A673 (cell line): ENCODE results near the gene TMEM106C. TPM values are rescaled to one million over a fixed set of nuclear protein-coding genes. Genes with fewer than 3 reads are reported as not detected.

Experiments
- BruUV-seq: library from RNA; stranded (reverse); fragments of 400-500 nt; replicated peaks from 2 replicates; lab custom pipeline; 2021; lab: Mats Ljungman, UMichigan
- CTCF ChIA-PET: fragments of 300-600 bp; sonication (Branson Sonifier 250); formaldehyde crosslinking; loops from one replicate; lab custom pipeline; 2022; ENCODE audit warnings: antibody characterized with exemption; lab: Charles Lee
- POLR2A ChIA-PET: fragments of 300-600 bp; sonication (Branson Sonifier 250); formaldehyde crosslinking; loops from one replicate; lab custom pipeline; 2022; ENCODE audit warnings: antibody characterized with exemption; ENCODE audit not compliant: low non-redundant PET; lab: Charles Lee
- DNase-seq: peaks from one replicate; pipeline ENCODE4 v3.0.0-alpha.2; 2015; ENCODE audit warnings: low spot score
- H3K27ac ChIP-seq: fragments of 200-600 bp; sonication (generic); 2 replicates; pipeline ENCODE4 v1.5.1; 2016; ENCODE audit warnings: mixed run types, low read depth, mild to moderate bottlenecking, mixed read lengths, antibody characterized with exemption, low read length; ENCODE audit not compliant: poor library complexity, severe bottlenecking
- H3K27me3 ChIP-seq: fragments of 200-600 bp; sonication (generic); replicated peaks from 2 replicates; pipeline ENCODE4 v1.6.1; 2017; ENCODE audit warnings: mixed run types, low read depth, mild to moderate bottlenecking, mixed read lengths, antibody characterized with exemption, low read length; ENCODE audit not compliant: insufficient read depth, poor library complexity
- H3K36me3 ChIP-seq: fragments of 200-600 bp; sonication (generic); 2 replicates; pipeline ENCODE4 v1.6.1; 2016; ENCODE audit warnings: mixed run types, mild to moderate bottlenecking, mixed read lengths, antibody characterized with exemption, low read length; ENCODE audit not compliant: insufficient read depth, poor library complexity, severe bottlenecking
- H3K4me1 ChIP-seq: fragments of 200-600 bp; sonication (generic); 2 replicates; pipeline ENCODE4 v1.6.1; 2017; ENCODE audit warnings: mixed run types, mild to moderate bottlenecking, mixed read lengths, antibody characterized with exemption, low read length; ENCODE audit not compliant: insufficient read depth, poor library complexity, severe bottlenecking
- H3K4me3 ChIP-seq: fragments of 200-600 bp; sonication (generic); 2 replicates; pipeline ENCODE4 v1.5.1; 2016; ENCODE audit warnings: low read depth, mixed run types, mild to moderate bottlenecking, mixed read lengths, low read length; ENCODE audit not compliant: poor library complexity, severe bottlenecking
- H3K9me3 ChIP-seq: fragments of 200-600 bp; sonication (generic); 2 replicates; pipeline ENCODE4 v1.6.1; 2016; ENCODE audit warnings: mixed run types, low read depth, mild to moderate bottlenecking, mixed read lengths, antibody characterized with exemption, low read length; ENCODE audit not compliant: poor library complexity, severe bottlenecking
- CTCF ChIP-seq: fragments of 300-800, 200-600 bp; sonication (generic); conservative IDR thresholded peaks from 2 replicates; pipeline ENCODE4 v1.5.1; 2017; ENCODE audit warnings: low read depth, mild to moderate bottlenecking, antibody characterized with exemption, low read length, moderate library complexity, mixed read lengths
- EZH2 ChIP-seq: fragments of 200-600 bp; sonication (generic); IDR thresholded peaks from 2 replicates; pipeline ENCODE4 v1.6.1; 2017; ENCODE audit warnings: borderline replicate concordance, low read depth, mild to moderate bottlenecking, mixed read lengths, antibody characterized with exemption, low read length; ENCODE audit not compliant: poor library complexity, severe bottlenecking
- intact Hi-C: fragments of 100-400 bp; cut with micrococcal nuclease; formaldehyde crosslinking; loops from one replicate; pipeline ENCODE4 v1.10.0; 2022; ENCODE audit not compliant: unreplicated experiment
- total RNA-seq: library from RNA; stranded (reverse); gene quantifications from 2 replicates; pipeline ENCODE4 v1.2.3, GENCODE V29; 2021

Gene TMEM106C
- total RNA-seq, 1 experiment from 2014 or later, result 182 TPM

DNA sequence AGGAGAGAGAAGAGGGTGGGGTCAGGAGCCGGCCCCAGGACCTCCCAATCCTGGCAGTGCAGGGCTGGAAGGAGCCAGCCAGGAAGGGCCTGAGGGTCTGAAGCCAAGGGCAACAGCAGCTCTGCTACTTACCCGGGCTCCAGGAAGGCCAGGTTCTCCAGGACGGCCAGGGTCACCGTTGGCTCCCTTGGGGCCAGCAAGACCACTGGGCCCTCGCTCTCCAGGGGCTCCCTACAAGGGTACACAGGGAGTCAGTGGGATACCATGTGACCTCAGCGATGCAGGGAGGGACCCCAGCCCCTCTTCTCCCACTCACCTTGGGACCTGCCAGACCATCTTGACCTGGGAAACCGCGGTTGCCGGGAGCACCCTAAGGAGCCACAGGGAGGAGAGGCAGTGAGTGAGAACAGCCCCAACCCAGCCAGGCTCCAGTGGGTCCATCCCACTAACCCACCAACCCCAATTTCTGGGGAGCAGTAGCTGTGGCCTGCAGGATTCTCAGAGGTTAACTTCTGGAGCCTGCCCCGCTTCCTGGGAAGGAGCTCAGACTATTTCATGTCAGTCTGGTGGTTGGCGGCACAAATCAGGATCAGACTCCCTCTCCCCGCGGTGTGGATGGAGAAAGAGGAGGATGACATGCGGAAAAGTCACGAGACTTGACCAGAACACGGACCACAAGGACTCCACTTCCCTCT is 22.3 kb downstream of the TMEM106C start:
- DNase-seq, result no peak
- no peaks in the 10 kb centered on the region for H3K9me3 ChIP-seq
- no peaks in the 10 kb centered on the region for H3K27me3 ChIP-seq
- TF ChIP-seq CTCF, result no peak
- TF ChIP-seq EZH2, result no peak
- POLR2A ChIA-PET, result no interaction called here
- no peak overlapping the region for H3K4me3 ChIP-seq
- H3K4me1 ChIP-seq, result no peaks in the 10 kb centered on the region
- intact Hi-C loops, result no loop called here
- BruUV-seq, result no TSS peak
- CTCF ChIA-PET, result no interaction called here
- no peak overlapping the region for H3K27ac ChIP-seq
- H3K36me3 ChIP-seq, result no peaks in the 10 kb centered on the region

DNA sequence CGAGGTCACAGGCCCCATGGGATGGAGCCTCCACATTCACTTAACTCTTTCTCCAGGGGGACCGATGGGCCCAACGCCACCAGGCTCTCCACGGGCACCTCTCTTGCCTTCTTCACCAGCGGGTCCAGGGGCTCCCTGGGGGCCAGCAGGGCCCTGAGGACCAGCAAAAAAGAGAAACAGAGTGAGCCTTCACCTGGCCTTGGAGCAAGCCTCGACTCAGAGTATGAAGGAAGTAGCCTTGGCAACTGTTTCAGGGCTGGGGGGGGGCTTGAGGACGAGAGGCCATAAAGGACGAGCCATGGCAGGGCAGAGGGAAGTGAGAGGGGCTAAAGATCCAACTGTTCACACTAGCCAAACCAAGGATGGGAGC is 22.9 kb downstream of the TMEM106C start:
- Histone ChIP-seq H3K27ac (no peak overlapping the region), H3K36me3 (no peaks in the 10 kb centered on the region), H3K9me3 (no peaks in the 10 kb centered on the region), H3K4me1 (no peaks in the 10 kb centered on the region), H3K4me3 (no peak overlapping the region), H3K27me3 (no peaks in the 10 kb centered on the region)
- intact Hi-C loops, result no loop called here
- no TSS peak for BruUV-seq
- ChIA-PET POLR2A (no interaction called here), CTCF (no interaction called here)
- no peak for TF ChIP-seq CTCF
- no peak for TF ChIP-seq EZH2
- no peak for DNase-seq

DNA sequence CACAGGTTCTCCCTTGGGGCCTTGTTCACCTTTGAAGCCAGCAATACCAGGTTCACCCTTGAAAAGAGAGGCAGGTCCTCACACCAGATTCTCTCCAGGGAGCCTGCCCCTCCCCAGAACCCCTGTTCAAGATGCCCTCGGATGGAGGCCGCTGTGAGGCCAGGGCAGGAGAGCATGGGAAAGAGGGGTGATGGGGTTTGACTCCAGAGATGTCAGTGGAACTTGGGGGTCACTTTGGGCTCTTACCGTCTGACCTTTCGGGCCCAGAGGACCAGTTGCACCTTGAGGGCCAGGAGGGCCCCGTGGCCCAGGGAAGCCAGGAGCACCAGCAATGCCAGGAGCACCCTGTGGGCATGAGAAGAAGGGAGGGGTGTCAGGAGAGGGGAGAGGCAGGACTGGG is 23.4 kb downstream of the TMEM106C start:
- Histone ChIP-seq H3K4me1 (no peaks in the 10 kb centered on the region), H3K27ac (no peak overlapping the region), H3K36me3 (no peaks in the 10 kb centered on the region), H3K4me3 (no peak overlapping the region), H3K9me3 (no peaks in the 10 kb centered on the region), H3K27me3 (no peaks in the 10 kb centered on the region)
- DNase-seq, result no peak
- BruUV-seq, result no TSS peak
- CTCF ChIA-PET, result no interaction called here
- intact Hi-C loops, result no loop called here
- TF ChIP-seq EZH2, result no peak
- TF ChIP-seq CTCF, result no peak
- POLR2A ChIA-PET, result no interaction called here
